ENCODE measurements around the gene LY6G5C. TPM values are rescaled to one million over a fixed set of nuclear protein-coding genes. Genes with fewer than 3 reads are reported as not detected.
A peak's percentile ranks its signal among the peaks of the same experiment; 100 is the strongest.

Gene LY6G5C
- polyA plus RNA-seq, 1 donor (not counting 4 experiments of a cell fraction or from before 2014, with no cell fraction given): 0.58 TPM

GRCh38 chr6:31719001-31719400, 38.1 kb upstream of the LY6G5C start:
- peak overlapping the region; percentile 77 for H3K4me2 ChIP-seq (ENCODE audit: control insufficient read depth, extremely low read depth, insufficient read depth, low read depth, low read length)
- no peak for FAIRE-seq
- no peak for DNase-seq (ENCODE audit: low read depth, low spot score)
- no peaks in the 10 kb centered on the region for H4K20me1 ChIP-seq (ENCODE audit: control insufficient read depth, extremely low read depth, insufficient read depth, low read length)
- H3K9ac ChIP-seq (ENCODE audit: control insufficient read depth, extremely low read depth, insufficient read depth, low read length): no peak overlapping the region
- H3K27ac ChIP-seq (ENCODE audit: control insufficient read depth, insufficient read depth, low read length): peak overlapping the region; percentile 66
- H3K27me3 ChIP-seq (ENCODE audit: control insufficient read depth, extremely low read depth, insufficient read depth, low read length): no peaks in the 10 kb centered on the region
- peaks cover 5% of the 10 kb centered on the region for H3K9me1 ChIP-seq (ENCODE audit: control insufficient read depth, extremely low read depth, insufficient read depth, low read length)
- H3K79me2 ChIP-seq (ENCODE audit: control insufficient read depth, insufficient read depth, low read length): no peaks in the 10 kb centered on the region
- H3K4me3 ChIP-seq (ENCODE audit: control insufficient read depth in 2 of 3, extremely low read depth in 1 of 3, insufficient read depth in 2 of 3, low read depth in 1 of 3, low read length in 3 of 3): peak overlapping the region in 1 of 3 experiments; percentile 49
- dilution Hi-C loops (cut with MboI; ENCODE audit: extremely low pct_ligation_motif_present, low sequenced_read_pairs): no loop called here
- H3K36me3 ChIP-seq (ENCODE audit: control insufficient read depth in 2 of 2, extremely low read depth in 1 of 2, insufficient read depth in 2 of 2, low read length in 2 of 2): peaks cover 0 to 4% of the 10 kb centered on the region in 2 experiments
- H3K9me3 ChIP-seq (ENCODE audit: control insufficient read depth, low read depth, low read length): no peaks in the 10 kb centered on the region
- H3K4me1 ChIP-seq (ENCODE audit: control insufficient read depth, extremely low read depth, insufficient read depth, low read length): peaks cover 31% of the 10 kb centered on the region
- no peak overlapping the region for H2AFZ ChIP-seq (ENCODE audit: control insufficient read depth, low read length)
- TF ChIP-seq CTCF (optimal IDR thresholded peaks at IDR 0.05 in 1 of 3, IDR thresholded peaks at IDR 0.05 in 1 of 3, conservative IDR thresholded peaks at IDR 0.05 in 1 of 3; ENCODE audit: extremely low read depth in 1 of 3, insufficient read depth in 2 of 3, low read length in 3 of 3) (no peak), EZH2 (IDR thresholded peaks at IDR 0.05; ENCODE audit: low read length) (no peak)

- FAIRE-seq (peak; percentile 84), DNase-seq (ENCODE audit: low read depth, low spot score) (no peak)
- H3K9me1 ChIP-seq (ENCODE audit: control insufficient read depth, extremely low read depth, insufficient read depth, low read length): peaks cover 5% of the 10 kb centered on the region
- H3K27ac ChIP-seq (ENCODE audit: control insufficient read depth, insufficient read depth, low read length): peak overlapping the region; percentile 66
- H4K20me1 ChIP-seq (ENCODE audit: control insufficient read depth, extremely low read depth, insufficient read depth, low read length): no peaks in the 10 kb centered on the region
- no peaks in the 10 kb centered on the region for H3K79me2 ChIP-seq (ENCODE audit: control insufficient read depth, insufficient read depth, low read length)
- H3K27me3 ChIP-seq (ENCODE audit: control insufficient read depth, extremely low read depth, insufficient read depth, low read length): no peaks in the 10 kb centered on the region
- H3K4me3 ChIP-seq (ENCODE audit: control insufficient read depth in 2 of 3, extremely low read depth in 1 of 3, insufficient read depth in 2 of 3, low read depth in 1 of 3, low read length in 3 of 3): peak overlapping the region in 1 of 3 experiments; percentile 49
- no peak overlapping the region for H2AFZ ChIP-seq (ENCODE audit: control insufficient read depth, low read length)
- no peak overlapping the region for H3K9ac ChIP-seq (ENCODE audit: control insufficient read depth, extremely low read depth, insufficient read depth, low read length)
- peaks cover 0 to 4% of the 10 kb centered on the region in 2 experiments for H3K36me3 ChIP-seq (ENCODE audit: control insufficient read depth in 2 of 2, extremely low read depth in 1 of 2, insufficient read depth in 2 of 2, low read length in 2 of 2)
- peaks cover 31% of the 10 kb centered on the region for H3K4me1 ChIP-seq (ENCODE audit: control insufficient read depth, extremely low read depth, insufficient read depth, low read length)
- TF ChIP-seq CTCF (optimal IDR thresholded peaks at IDR 0.05 in 1 of 3, IDR thresholded peaks at IDR 0.05 in 1 of 3, conservative IDR thresholded peaks at IDR 0.05 in 1 of 3; ENCODE audit: extremely low read depth in 1 of 3, insufficient read depth in 2 of 3, low read length in 3 of 3): no peak
- no peak for TF ChIP-seq EZH2 (IDR thresholded peaks at IDR 0.05; ENCODE audit: low read length)
- H3K9me3 ChIP-seq (ENCODE audit: control insufficient read depth, low read depth, low read length): no peaks in the 10 kb centered on the region
- dilution Hi-C loops (cut with MboI; ENCODE audit: extremely low pct_ligation_motif_present, low sequenced_read_pairs): no loop called here
- peak overlapping the region; percentile 77 for H3K4me2 ChIP-seq (ENCODE audit: control insufficient read depth, extremely low read depth, insufficient read depth, low read depth, low read length)
These were observed 37.4 kb upstream of the LY6G5C start for GRCh38 chr6:31718265-31718664.

Measured in keratinocyte (primary cell).